H9 (cell line): Measurements from ENCODE around the gene TRAPPC14. TPM values are rescaled to one million over a fixed set of nuclear protein-coding genes. Genes with fewer than 3 reads are reported as not detected.

Source experiments
- DNase-seq: peaks from one replicate; pipeline ENCODE4 v3.0.0-alpha.2; 2017
- H2AFZ ChIP-seq: one replicate; pipeline ENCODE4 v1.6.1; 2013; ENCODE audit warnings: mild to moderate bottlenecking, low read length, control low read depth, moderate library complexity
- H2AK5ac ChIP-seq: 2 replicates; pipeline ENCODE4 v1.6.1; 2013; ENCODE audit warnings: low read length, control low read depth, mixed read lengths; ENCODE audit not compliant: insufficient read length
- H2BK120ac ChIP-seq: one replicate; pipeline ENCODE4 v1.6.1; 2013; ENCODE audit warnings: low read depth, mild to moderate bottlenecking, low read length, control low read depth, inconsistent platforms; ENCODE audit not compliant: poor library complexity, severe bottlenecking
- H2BK12ac ChIP-seq: 2 replicates; pipeline ENCODE4 v1.6.1; 2013; ENCODE audit warnings: low read length, control low read depth, mixed read lengths, low read depth; ENCODE audit not compliant: insufficient read length
- H2BK15ac ChIP-seq: 2 replicates; pipeline ENCODE4 v1.6.1; 2013; ENCODE audit warnings: low read depth, low read length, control low read depth
- H2BK20ac ChIP-seq: one replicate; pipeline ENCODE4 v1.6.1; 2013; ENCODE audit warnings: low read depth, mild to moderate bottlenecking, low read length, control low read depth, inconsistent platforms; ENCODE audit not compliant: poor library complexity, severe bottlenecking
- H2BK5ac ChIP-seq: 2 replicates; pipeline ENCODE4 v1.6.1; 2013; ENCODE audit warnings: low read length, control low read depth, mixed read lengths; ENCODE audit not compliant: insufficient read length
- H3K14ac ChIP-seq: 2 replicates; pipeline ENCODE4 v1.6.1; 2013; ENCODE audit warnings: low read length, control low read depth; ENCODE audit not compliant: insufficient read depth
- H3K18ac ChIP-seq: 2 replicates; pipeline ENCODE4 v1.6.1; 2013; ENCODE audit warnings: low read depth, mild to moderate bottlenecking, mixed read lengths, low read length, control low read depth; ENCODE audit not compliant: insufficient read length
- H3K23ac ChIP-seq: 2 replicates; pipeline ENCODE4 v1.6.1; 2013; ENCODE audit warnings: low read length, control low read depth, mixed read lengths, low read depth; ENCODE audit not compliant: insufficient read length
- H3K23me2 ChIP-seq: 2 replicates; pipeline ENCODE4 v1.6.1; 2013; ENCODE audit warnings: low read depth, mild to moderate bottlenecking, mixed read lengths, low read length, control low read depth; ENCODE audit not compliant: insufficient read length, poor library complexity, severe bottlenecking
- H3K27ac ChIP-seq: 2 replicates; pipeline ENCODE4 v1.5.1; 2013; ENCODE audit warnings: low read length, control low read depth, mixed read lengths, low read depth; ENCODE audit not compliant: insufficient read length
- H3K27me3 ChIP-seq: 2 replicates; pipeline ENCODE4 v1.6.1; 2013; ENCODE audit warnings: low read length, control low read depth, inconsistent platforms; ENCODE audit not compliant: insufficient read depth
- H3K4ac ChIP-seq: 2 replicates; pipeline ENCODE4 v1.6.1; 2013; ENCODE audit warnings: low read depth, mild to moderate bottlenecking, control low read depth, inconsistent platforms, low read length, moderate library complexity
- H3K4me1 ChIP-seq: 2 replicates; pipeline ENCODE4 v1.6.1; 2013; ENCODE audit warnings: low read length, control low read depth, inconsistent platforms; ENCODE audit not compliant: insufficient read depth
- H3K4me2 ChIP-seq: 2 replicates; pipeline ENCODE4 v1.6.1; 2013; ENCODE audit warnings: low read length, control low read depth, mixed read lengths; ENCODE audit not compliant: insufficient read length, insufficient read depth
- H3K56ac ChIP-seq: 2 replicates; pipeline ENCODE4 v1.6.1; 2013; ENCODE audit warnings: low read depth, mild to moderate bottlenecking, mixed read lengths, low read length, control low read depth; ENCODE audit not compliant: insufficient read length
- H3K79me1 ChIP-seq: 2 replicates; pipeline ENCODE4 v1.6.1; 2013; ENCODE audit warnings: low read depth, mild to moderate bottlenecking, moderate library complexity, low read length, control low read depth, inconsistent platforms; ENCODE audit not compliant: insufficient read depth, poor library complexity, severe bottlenecking
- H3K79me2 ChIP-seq: 2 replicates; pipeline ENCODE4 v1.6.1; 2013; ENCODE audit warnings: low read length, control low read depth, inconsistent platforms; ENCODE audit not compliant: insufficient read depth
- H3K9ac ChIP-seq: 2 replicates; pipeline ENCODE4 v1.6.1; 2013; ENCODE audit warnings: low read length, control low read depth, mixed read lengths; ENCODE audit not compliant: insufficient read length; ENCODE audit errors: extremely low read depth
- H3K9me3 ChIP-seq: one replicate; pipeline ENCODE4 v1.6.1; 2013; ENCODE audit warnings: low read depth, low read length, inconsistent platforms; ENCODE audit not compliant: control insufficient read depth
- H3T11ph ChIP-seq: one replicate; pipeline ENCODE4 v1.6.1; 2013; ENCODE audit warnings: mild to moderate bottlenecking, low read length, control low read depth, inconsistent platforms
- H4K20me1 ChIP-seq: one replicate; pipeline ENCODE4 v1.6.1; 2013; ENCODE audit not compliant: control insufficient read depth, insufficient read length, insufficient read depth
- H4K5ac ChIP-seq: 2 replicates; pipeline ENCODE4 v1.6.1; 2013; ENCODE audit warnings: low read depth, mild to moderate bottlenecking, mixed read lengths, low read length, control low read depth; ENCODE audit not compliant: insufficient read length
- H4K8ac ChIP-seq: replicated peaks from 2 replicates; pipeline ENCODE4 v1.6.1; 2013; ENCODE audit warnings: low read length, control low read depth, mixed read lengths, low read depth; ENCODE audit not compliant: insufficient read length
- H4K91ac ChIP-seq: 2 replicates; pipeline ENCODE4 v1.6.1; 2013; ENCODE audit warnings: low read depth, mild to moderate bottlenecking, moderate library complexity, mixed read lengths, low read length, control low read depth; ENCODE audit not compliant: insufficient read length
- H3K27ac Mint-ChIP-seq, 3 experiments: 2 replicates in 2 of 3; 3 replicates in 1 of 3; pipeline ENCODE4 v1.8.0; 2020 to 2021; ENCODE audit warnings: mixed read lengths in 3 of 3, mild to moderate bottlenecking in 1 of 3, moderate library complexity in 1 of 3
- H3K27me3 Mint-ChIP-seq: 2 replicates; pipeline ENCODE4 v1.8.0; 2021; ENCODE audit warnings: low read depth, mild to moderate bottlenecking, moderate library complexity, mixed read lengths
- H3K36me3 Mint-ChIP-seq, 3 experiments: 2 replicates in 2 of 3; 3 replicates in 1 of 3; pipeline ENCODE4 v1.8.0; 2020 to 2021; ENCODE audit warnings: low read depth in 3 of 3, mixed read lengths in 3 of 3; ENCODE audit not compliant: insufficient read depth in 1 of 3
- H3K4me1 Mint-ChIP-seq, 2 experiments: 2 replicates each; pipeline ENCODE4 v1.8.0; 2020; ENCODE audit warnings: mixed read lengths in 2 of 2
- H3K4me3 Mint-ChIP-seq, 2 experiments: 2 replicates in 1 of 2; 3 replicates in 1 of 2; pipeline ENCODE4 v1.8.0; 2020 to 2021; ENCODE audit warnings: mild to moderate bottlenecking in 2 of 2, mixed read lengths in 2 of 2, moderate library complexity in 1 of 2
- H3K9me3 Mint-ChIP-seq, 2 experiments: 2 replicates in 1 of 2; 3 replicates in 1 of 2; pipeline ENCODE4 v1.8.0; 2020; ENCODE audit warnings: mild to moderate bottlenecking in 2 of 2, mixed read lengths in 2 of 2, moderate library complexity in 1 of 2
- CTCF ChIP-seq: fragments of 200-600 bp; sonication (generic); conservative IDR thresholded peaks from 3 replicates; pipeline ENCODE4 v1.8.0; 2021; ENCODE audit warnings: antibody characterized with exemption, mild to moderate bottlenecking
- WGBS: extraction: QIAGEN DNeasy Blood & Tissue Kit; methylation state at CpG from one replicate; pipeline ENCODE4 v1.1.7; 2013; ENCODE audit warnings: missing lambda C conversion rate, low lambda C conversion rate, mixed read lengths; ENCODE audit not compliant: insufficient read length; ENCODE audit errors: extremely low coverage; 5-methylcytosine and 5-hydroxymethylcytosine counted together
- total RNA-seq: library from RNA; stranded (reverse); gene quantifications from 2 replicates; pipeline ENCODE4 v1.2.1, GENCODE V29; 2021

The TRAPPC14 gene
- total RNA-seq, 1 experiment from 2014 or later, result 32.8 TPM

GRCh38 chr7:100115026-100115425 lies 43.5 kb downstream of the TRAPPC14 start:
- H3K4me1 Mint-ChIP-seq, result peaks cover under 1 to 3% of the 10 kb centered on the region in 2 experiments; a peak in 3 of 4 replicates

More at GRCh38 chr7:100115026-100115425, 43.5 kb downstream of the TRAPPC14 start:
- H3K9me3 ChIP-seq, result no peaks in the 10 kb centered on the region
- H3K56ac ChIP-seq, result no peak overlapping the region
- no peak overlapping the region for H3K18ac ChIP-seq
- no peaks in the 10 kb centered on the region for H3K79me2 ChIP-seq
- H3K23me2 ChIP-seq, result peaks cover 5% of the 10 kb centered on the region
- H3K27ac ChIP-seq, result no peak overlapping the region
- H2AK5ac ChIP-seq, result no peak overlapping the region
- WGBS, result no CpG with 5 or more reads among the region's 7 CpGs
- no peaks in the 10 kb centered on the region for H3K27me3 Mint-ChIP-seq
- DNase-seq, result no peak
- no peaks in the 10 kb centered on the region for H3K79me1 ChIP-seq
- no peak overlapping the region for H3K4me2 ChIP-seq
- H4K5ac ChIP-seq, result no peak overlapping the region
- H3K14ac ChIP-seq, result no peak overlapping the region
- no peak overlapping the region for H4K8ac ChIP-seq
- no peak overlapping the region for H2BK20ac ChIP-seq
- H3K27me3 ChIP-seq, result no peaks in the 10 kb centered on the region
- H2BK12ac ChIP-seq, result no peak overlapping the region
- no peaks in the 10 kb centered on the region for H4K20me1 ChIP-seq
- no peak overlapping the region for H2AFZ ChIP-seq
- no peak overlapping the region for H2BK120ac ChIP-seq
- H3K36me3 Mint-ChIP-seq, result peaks cover 36 to 50% (median 47%) of the 10 kb centered on the region in 3 experiments
- no peaks in the 10 kb centered on the region for H3K9me3 Mint-ChIP-seq
- no peak overlapping the region for H3K27ac Mint-ChIP-seq
- H3K23ac ChIP-seq, result no peak overlapping the region
- no peak overlapping the region for H3T11ph ChIP-seq
- H3K4me3 Mint-ChIP-seq, result no peak overlapping the region
- no peak overlapping the region for H2BK15ac ChIP-seq
- H3K4ac ChIP-seq, result no peak overlapping the region
- H3K4me1 ChIP-seq, result no peaks in the 10 kb centered on the region
- H2BK5ac ChIP-seq, result no peak overlapping the region
- no peak overlapping the region for H3K9ac ChIP-seq
- no peak for TF ChIP-seq CTCF
- no peak overlapping the region for H4K91ac ChIP-seq
